Ascending aorta (tissue), 2 donors: Measurements from ENCODE around the gene LLGL2. TPM values are rescaled to one million over a fixed set of nuclear protein-coding genes. Genes with fewer than 3 reads are reported as not detected.

Experiments
- DNase-seq, 2 donors: peaks; one replicate each; pipeline ENCODE4 v3.0.0-alpha.2; 2019; ENCODE audit warnings: low spot score in 2 of 2
- H3K27ac ChIP-seq, 2 donors: fragments of 200-600 bp; sonication (generic); one replicate each; pipeline ENCODE4 v1.5.1; 2016 to 2017; ENCODE audit warnings: mild to moderate bottlenecking in 1 of 2
- H3K27me3 ChIP-seq: fragments of 200-600 bp; sonication (generic); one replicate; pipeline ENCODE4 v1.5.1; 2017
- H3K36me3 ChIP-seq, 2 donors: fragments of 200-600 bp; sonication (generic); one replicate each; pipeline ENCODE4 v1.5.1; 2016
- H3K4me1 ChIP-seq, 2 donors: fragments of 200-600 bp; sonication (generic); one replicate each; pipeline ENCODE4 v1.5.1; 2016 to 2017; ENCODE audit warnings: mild to moderate bottlenecking in 1 of 2
- H3K4me3 ChIP-seq, 2 donors: fragments of 200-600 bp; sonication (generic); one replicate each; pipeline ENCODE4 v1.5.1; 2016 to 2017; ENCODE audit warnings: mild to moderate bottlenecking in 1 of 2
- H3K9me3 ChIP-seq, 2 donors: fragments of 200-600 bp; sonication (generic); one replicate each; pipeline ENCODE4 v1.5.1; 2016
- intact Hi-C: fragments of 100-400 bp; cut with DNase I; formaldehyde crosslinking; loops from one replicate; pipeline ENCODE4 v1.15.1; 2023
- total RNA-seq: library from RNA; depleted of rRNA; stranded (reverse); fragments of >200 nt; gene quantifications from one replicate; pipeline ENCODE4 v1.1.0, GENCODE V29; 2016
- TF ChIP-seq, protein P1 (sequence below), 3 experiments: fragments of 200-600 bp in 2 of 3; fragments of 450-650 bp in 1 of 3; sonication (generic) in 2 of 3; IDR thresholded peaks; one replicate each; pipeline ENCODE4 v1.5.1; 2016 to 2019; ENCODE audit warnings: antibody characterized with exemption in 3 of 3, mild to moderate bottlenecking in 1 of 3, moderate library complexity in 1 of 3

The LLGL2 gene
- total RNA-seq, 1 donor from 2014 or later, result 41.8 TPM

GRCh38 chr17:75610103-75610984, 84.8 kb downstream of the LLGL2 start:
- Histone ChIP-seq H3K36me3 (peaks cover 6 to 8% of the 10 kb centered on the region in 2 donors), H3K27me3 (no peaks in the 10 kb centered on the region), H3K27ac (no peak overlapping the region), H3K4me3 (no peak overlapping the region), H3K9me3 (no peaks in the 10 kb centered on the region), H3K4me1 (no peaks in the 10 kb centered on the region)
- TF ChIP-seq, protein P1, sequence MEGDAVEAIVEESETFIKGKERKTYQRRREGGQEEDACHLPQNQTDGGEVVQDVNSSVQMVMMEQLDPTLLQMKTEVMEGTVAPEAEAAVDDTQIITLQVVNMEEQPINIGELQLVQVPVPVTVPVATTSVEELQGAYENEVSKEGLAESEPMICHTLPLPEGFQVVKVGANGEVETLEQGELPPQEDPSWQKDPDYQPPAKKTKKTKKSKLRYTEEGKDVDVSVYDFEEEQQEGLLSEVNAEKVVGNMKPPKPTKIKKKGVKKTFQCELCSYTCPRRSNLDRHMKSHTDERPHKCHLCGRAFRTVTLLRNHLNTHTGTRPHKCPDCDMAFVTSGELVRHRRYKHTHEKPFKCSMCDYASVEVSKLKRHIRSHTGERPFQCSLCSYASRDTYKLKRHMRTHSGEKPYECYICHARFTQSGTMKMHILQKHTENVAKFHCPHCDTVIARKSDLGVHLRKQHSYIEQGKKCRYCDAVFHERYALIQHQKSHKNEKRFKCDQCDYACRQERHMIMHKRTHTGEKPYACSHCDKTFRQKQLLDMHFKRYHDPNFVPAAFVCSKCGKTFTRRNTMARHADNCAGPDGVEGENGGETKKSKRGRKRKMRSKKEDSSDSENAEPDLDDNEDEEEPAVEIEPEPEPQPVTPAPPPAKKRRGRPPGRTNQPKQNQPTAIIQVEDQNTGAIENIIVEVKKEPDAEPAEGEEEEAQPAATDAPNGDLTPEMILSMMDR (IDR thresholded peaks at IDR 0.05), result no peak
- DNase-seq, result no peak
- intact Hi-C loops, result no loop called here

- intact Hi-C loops, result no loop called here
- Histone ChIP-seq H3K27me3 (no peaks in the 10 kb centered on the region), H3K27ac (no peak overlapping the region), H3K36me3 (peaks cover 18 to 21% of the 10 kb centered on the region in 2 donors), H3K4me1 (no peaks in the 10 kb centered on the region), H3K4me3 (no peak overlapping the region), H3K9me3 (no peaks in the 10 kb centered on the region)
- TF ChIP-seq, protein P1 (IDR thresholded peaks at IDR 0.05), result no peak
- DNase-seq, result no peak
These were observed 86.4 kb downstream of the LLGL2 start for GRCh38 chr17:75611851-75612429.

DNA sequence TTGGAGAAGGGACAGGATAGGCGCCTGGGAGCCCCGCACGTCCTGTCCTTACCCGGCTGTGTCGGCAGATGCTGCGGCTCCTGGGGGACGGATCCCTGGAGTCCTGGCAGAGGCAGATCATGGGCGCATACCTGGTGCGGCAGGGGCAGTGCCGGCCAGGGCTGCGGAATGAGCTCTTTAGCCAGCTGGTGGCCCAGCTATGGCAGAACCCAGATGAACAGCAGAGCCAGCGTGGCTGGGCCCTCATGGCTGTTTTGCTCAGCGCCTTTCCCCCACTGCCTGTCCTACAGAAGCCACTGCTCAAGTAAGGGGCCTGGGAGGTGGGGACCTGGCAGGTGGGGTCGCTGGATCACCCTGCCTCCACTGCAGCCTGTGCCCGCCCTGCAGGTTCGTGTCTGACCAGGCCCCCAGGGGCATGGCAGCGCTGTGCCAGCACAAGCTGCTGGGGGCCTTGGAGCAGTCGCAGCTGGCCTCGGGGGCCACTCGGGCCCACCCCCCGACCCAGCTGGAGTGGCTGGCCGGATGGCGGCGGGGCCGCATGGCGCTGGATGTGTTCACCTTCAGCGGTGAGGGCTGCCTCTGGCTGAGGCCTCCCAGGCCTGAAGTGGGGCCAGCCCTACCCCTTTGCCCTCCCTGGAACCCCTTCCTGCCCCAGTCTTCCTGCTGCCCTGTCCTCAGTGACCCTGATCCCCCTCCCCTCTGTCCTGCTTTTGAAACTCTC, 87.6 kb downstream of the LLGL2 start:
- Histone ChIP-seq H3K27ac (no peak overlapping the region), H3K9me3 (no peaks in the 10 kb centered on the region), H3K27me3 (no peaks in the 10 kb centered on the region), H3K4me3 (no peak overlapping the region), H3K36me3 (peaks cover 22 to 25% of the 10 kb centered on the region in 2 donors), H3K4me1 (no peaks in the 10 kb centered on the region)
- intact Hi-C loops, result no loop called here
- no peak for DNase-seq
- TF ChIP-seq, protein P1 (IDR thresholded peaks at IDR 0.05), result no peak

DNA sequence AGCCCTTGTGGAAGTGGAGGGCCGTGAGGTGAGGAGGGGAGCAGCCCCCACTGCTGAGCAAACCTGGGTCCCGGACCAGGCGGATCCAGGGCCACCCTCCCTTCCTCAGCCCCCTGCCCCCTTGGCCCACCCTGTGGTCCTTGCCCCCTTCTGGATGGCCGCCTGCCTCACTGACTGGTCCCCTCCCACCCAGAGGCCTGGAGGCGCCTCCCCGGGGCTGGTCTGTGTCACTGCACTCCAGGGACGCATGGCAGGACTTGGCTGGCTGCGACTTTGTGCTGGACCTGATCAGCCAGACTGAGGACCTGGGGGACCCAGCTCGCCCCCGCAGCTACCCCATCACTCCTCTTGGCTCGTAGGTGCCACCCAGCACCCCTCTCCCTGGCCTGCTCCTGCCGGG, 88.5 kb downstream of the LLGL2 start:
- TF ChIP-seq, protein P1 (IDR thresholded peaks at IDR 0.05), result no peak
- no peak overlapping the region for H3K27ac ChIP-seq
- DNase-seq, result no peak
- no peaks in the 10 kb centered on the region for H3K27me3 ChIP-seq
- no peaks in the 10 kb centered on the region for H3K4me1 ChIP-seq
- H3K9me3 ChIP-seq, result no peaks in the 10 kb centered on the region
- intact Hi-C loops, result no loop called here
- no peak overlapping the region for H3K4me3 ChIP-seq
- H3K36me3 ChIP-seq, result peaks cover 22 to 31% of the 10 kb centered on the region in 2 donors

DNA sequence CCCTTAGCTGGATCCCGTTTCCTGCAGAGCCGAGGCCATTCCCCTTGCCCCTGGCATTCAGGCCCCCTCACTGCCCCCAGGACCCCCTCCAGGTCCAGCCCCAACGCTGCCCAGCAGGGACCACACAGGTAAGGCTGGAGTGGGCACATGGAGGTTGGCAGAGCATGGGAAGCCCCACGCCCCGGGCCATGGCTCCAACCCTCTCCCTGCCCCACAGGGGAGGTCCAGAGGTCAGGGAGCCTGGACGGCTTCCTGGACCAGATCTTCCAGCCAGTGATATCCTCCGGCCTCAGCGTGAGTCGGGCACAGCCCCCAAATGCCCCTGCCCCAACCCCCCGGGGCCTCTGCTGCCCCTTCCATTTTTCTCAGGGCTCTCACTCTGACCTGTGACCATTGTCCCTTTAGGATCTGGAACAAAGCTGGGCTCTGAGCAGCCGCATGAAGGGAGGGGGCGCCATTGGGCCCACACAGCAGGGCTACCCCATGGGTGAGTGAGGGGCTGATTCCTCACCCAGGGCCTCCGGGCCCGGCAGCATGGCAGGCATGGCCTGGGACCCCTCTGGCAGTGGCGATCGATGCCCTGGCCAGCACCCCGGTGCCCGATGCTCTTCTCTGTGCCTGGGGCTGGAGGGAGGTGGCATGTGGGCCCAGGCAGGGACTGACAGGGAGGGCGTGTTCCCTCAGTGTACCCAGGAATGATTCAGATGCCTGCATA, 89.2 kb downstream of the LLGL2 start:
- DNase-seq, result no peak
- TF ChIP-seq, protein P1 (IDR thresholded peaks at IDR 0.05), result no peak
- no peaks in the 10 kb centered on the region for H3K4me1 ChIP-seq
- H3K27ac ChIP-seq, result no peak overlapping the region
- no peak overlapping the region for H3K4me3 ChIP-seq
- intact Hi-C loops, result no loop called here
- no peaks in the 10 kb centered on the region for H3K27me3 ChIP-seq
- H3K36me3 ChIP-seq, result peaks cover 22 to 35% of the 10 kb centered on the region in 2 donors
- no peaks in the 10 kb centered on the region for H3K9me3 ChIP-seq
